ENCODE data around the gene FRMD8. TPM values are rescaled to one million over a fixed set of nuclear protein-coding genes. Genes with fewer than 3 reads are reported as not detected.
A peak's percentile ranks its signal among the peaks of the same experiment; 100 is the strongest.
"Not testable (repeated sequence)": the region's sequence is repeated elsewhere in the genome, so short reads cannot be mapped to it uniquely, and the experiment has no call there.

The FRMD8 gene
- total RNA-seq, 2 donors from 2014 or later = 38.1 to 42.2 TPM

DNA sequence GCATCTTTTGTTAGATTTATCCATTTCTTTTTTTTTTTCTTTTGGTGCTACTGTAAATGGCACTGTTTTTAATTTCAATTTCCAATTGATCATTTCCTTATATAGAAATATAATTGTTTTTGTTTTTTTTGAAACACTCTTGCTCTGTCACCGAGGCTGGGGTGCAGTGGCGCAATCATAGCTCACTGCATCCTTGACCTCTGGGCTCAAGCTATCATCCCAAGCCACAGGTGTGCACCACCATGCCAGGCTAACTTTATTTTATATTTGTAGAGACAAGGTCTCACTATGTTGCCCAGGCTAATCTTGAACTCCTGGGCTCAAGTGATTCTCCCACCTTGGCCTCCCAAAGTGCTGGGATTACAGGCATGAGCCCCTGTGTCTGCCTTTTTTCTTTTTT lies 16.4 kb downstream of the FRMD8 start:
- ATAC-seq (no peak), DNase-seq (no peak)
- intact Hi-C loops (cut with DNase I, micrococcal nuclease) = no loop called here

- DNase-seq = no peak
- intact Hi-C loops (cut with DNase I, micrococcal nuclease) = no loop called here
- ATAC-seq = no peak
These were observed 17.2 kb downstream of the FRMD8 start for GRCh38 chr11:65403607-65404121.

- ATAC-seq = no peak
These were observed 17.8 kb downstream of the FRMD8 start for GRCh38 chr11:65404210-65404609.

DNA sequence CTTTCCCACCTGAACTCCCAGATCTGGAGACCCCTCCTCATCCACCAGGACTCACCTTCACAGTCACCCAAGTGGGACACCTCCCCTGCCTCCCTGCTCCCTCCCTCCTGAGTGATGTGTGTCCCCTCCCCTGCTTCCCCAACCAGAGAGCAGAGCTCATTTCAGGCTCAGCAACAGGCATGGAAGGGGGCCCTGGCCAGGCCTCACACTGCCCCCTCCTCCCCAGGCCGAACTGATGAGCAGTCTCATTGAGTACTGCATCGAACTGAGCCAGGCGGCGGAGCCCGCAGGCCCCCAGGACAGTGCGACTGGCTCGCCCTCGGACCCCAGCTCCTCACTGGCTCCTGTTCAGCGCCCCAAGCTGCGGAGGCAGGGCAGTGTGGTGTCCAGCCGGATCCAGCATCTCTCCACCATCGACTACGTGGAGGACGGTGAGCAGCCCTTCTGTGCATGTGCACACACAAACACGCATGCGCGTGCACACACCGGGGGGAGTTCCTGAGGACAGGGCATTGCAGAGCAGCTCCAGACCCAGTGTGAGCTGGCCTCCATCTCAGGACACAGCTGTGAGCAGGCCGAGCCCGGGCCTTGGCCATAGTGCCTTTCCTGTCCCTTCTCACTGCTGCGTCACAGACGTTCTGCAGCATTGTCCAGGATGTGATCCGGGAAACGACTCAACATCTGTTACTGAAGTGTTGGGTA lies 18.4 kb downstream of the FRMD8 start:
- ATAC-seq = no peak
- intact Hi-C loops (cut with DNase I, micrococcal nuclease) = no loop called here
- DNase-seq = no peak

More at GRCh38 chr11:65404210-65404609, 17.8 kb downstream of the FRMD8 start:
- DNase-seq = no peak
- intact Hi-C loops (cut with DNase I, micrococcal nuclease) = no loop called here

- peak in 1 of 2 donors; percentile 20 for DNase-seq
- no peak for ATAC-seq
- intact Hi-C loops (cut with DNase I, micrococcal nuclease) = no loop called here
These were observed 24.7 kb downstream of the FRMD8 start for GRCh38 chr11:65410936-65411680.

DNA sequence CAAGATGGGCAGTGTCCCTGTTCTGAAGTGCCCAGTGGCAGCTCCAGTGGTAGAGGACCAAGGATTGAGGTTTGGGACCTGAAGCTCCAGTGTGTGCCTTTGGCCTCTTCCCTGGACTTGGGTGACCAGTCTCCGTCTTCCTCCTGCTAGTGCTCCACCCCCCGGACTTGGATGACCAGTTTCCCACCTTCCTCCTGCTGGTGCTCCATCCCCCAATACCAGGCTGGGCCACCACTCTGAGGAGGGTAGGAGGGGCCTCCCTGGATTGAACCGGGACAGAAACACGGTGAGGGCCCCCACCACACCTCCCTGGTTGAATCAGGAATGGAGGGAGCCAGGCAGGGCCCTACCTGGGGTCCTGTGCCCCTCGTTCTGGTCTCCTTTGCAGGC lies 25.2 kb downstream of the FRMD8 start:
- ATAC-seq (no peak), DNase-seq (peak in 1 of 2 donors; percentile 22)
- intact Hi-C loops (cut with DNase I, micrococcal nuclease) = no loop called here

- intact Hi-C loops (cut with DNase I, micrococcal nuclease) = no loop called here
- no peak for ATAC-seq
- DNase-seq = no peak
These were observed 26.0 kb downstream of the FRMD8 start for GRCh38 chr11:65412271-65413076.

DNA sequence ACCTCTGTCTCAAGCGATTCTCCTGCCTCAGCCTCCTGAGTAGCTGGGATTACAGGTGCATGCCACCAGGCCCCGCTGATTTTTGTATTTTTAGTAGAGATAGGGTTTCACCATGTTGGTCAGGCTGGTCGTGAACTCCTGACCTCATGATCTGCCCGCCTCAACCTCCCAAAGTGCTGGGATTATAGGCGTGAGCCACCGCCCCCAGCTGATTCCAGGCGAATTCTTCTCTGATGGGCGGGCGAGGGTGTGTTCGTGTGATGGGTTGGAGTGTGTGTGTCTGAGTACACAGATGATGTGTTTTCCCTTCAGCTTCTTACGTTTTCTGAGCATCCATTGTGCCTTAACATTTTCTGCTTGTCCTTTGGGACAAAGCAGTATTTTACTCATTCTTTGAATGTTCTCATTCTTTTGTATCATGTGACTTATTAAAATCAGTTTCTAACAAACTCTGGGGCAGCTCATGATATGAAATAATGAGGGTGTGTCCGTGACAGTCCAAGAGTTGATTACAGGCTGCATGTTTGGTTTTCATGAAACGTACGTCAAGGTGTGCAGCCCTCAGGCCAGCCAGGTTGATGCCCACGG lies 26.7 kb downstream of the FRMD8 start:
- DNase-seq; intact Hi-C loops (cut with DNase I, micrococcal nuclease); ATAC-seq: not testable (repeated sequence)

- DNase-seq (peak in 1 of 2 donors; percentile 23), ATAC-seq (no peak)
- intact Hi-C loops (cut with DNase I, micrococcal nuclease) = loop anchor here (5.0 kb wide), 2 partner anchors 33 to 97 kb away; partner anchors contain the start of gene SLC25A45 (in 1 of the 2)
These were observed 28.5 kb downstream of the FRMD8 start for GRCh38 chr11:65414776-65415498.

DNA sequence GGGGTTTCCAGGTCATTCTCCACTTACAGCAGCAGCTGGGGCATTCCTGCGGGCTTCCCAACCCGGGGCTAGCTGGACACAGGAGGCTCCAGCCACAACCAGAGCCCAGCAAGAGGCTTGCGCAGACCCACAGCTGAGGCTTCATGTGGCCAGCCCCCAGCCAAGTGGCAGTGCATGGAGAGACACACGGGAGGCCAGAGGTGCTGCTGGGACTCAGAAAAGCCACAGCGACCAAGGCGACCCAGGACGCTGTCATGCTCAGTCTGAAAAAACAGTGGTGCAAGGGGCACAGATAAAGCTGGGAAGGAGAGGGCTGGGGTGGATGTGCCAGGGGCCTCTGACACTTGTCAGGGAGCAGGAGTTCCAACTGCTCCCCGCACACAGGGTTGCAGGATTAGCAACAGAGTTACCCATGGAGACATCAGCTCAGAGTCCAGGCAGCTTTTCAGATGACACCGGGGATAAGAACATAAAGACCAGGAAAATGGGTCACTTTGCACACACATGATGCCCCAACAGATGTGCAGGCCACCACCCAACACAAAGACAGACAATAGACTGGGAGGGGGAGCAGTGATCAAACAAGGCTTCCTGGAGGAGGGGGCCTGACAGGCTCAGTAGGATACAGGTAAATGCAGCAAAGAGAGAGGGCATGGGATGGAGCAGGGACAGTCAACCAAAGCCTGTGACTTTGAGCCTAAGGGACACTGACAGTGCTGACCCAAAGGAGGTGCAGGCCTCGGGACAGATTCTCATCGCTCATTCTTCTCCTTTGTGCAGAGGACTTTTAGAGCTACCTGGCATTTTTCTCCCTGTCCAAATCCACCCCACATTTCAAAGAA lies 29.3 kb downstream of the FRMD8 start:
- ATAC-seq = no peak
- intact Hi-C loops (cut with DNase I, micrococcal nuclease) = loop anchor here (5.0 kb wide), 2 partner anchors 33 to 97 kb away; partner anchors contain the start of gene SLC25A45 (in 1 of the 2)
- DNase-seq = peak in 1 of 2 donors; percentile 25

DNA sequence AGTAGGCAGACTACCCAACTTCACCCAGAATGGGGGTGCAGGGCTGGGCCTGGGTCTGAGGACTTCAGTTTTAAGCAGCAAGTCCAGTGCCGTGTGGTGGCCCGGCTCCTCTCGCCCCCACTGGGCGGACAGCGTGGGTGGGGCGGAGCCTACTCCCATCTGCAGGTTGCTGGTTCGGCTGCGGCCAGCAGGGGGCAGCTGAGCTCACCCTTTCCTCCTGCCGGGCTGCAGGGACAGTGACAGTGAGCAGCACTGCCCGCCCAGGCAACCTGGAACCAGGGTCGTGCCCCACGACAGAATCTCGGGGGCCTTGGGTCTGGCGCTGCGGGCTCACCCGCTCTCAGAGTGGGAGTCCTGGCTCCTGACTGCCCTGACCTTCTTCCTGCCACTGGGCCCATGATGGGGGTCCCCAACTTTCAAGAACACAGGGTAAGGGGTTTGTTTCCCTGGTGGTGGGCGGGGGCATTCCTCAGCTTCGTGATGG lies 29.9 kb downstream of the FRMD8 start:
- intact Hi-C loops (cut with DNase I, micrococcal nuclease) = loop anchor here (5.0 kb wide), 2 partner anchors 34 to 96 kb away; partner anchors contain the start of gene SLC25A45 (in 1 of the 2)
- ATAC-seq (peak; percentile 46), DNase-seq (peak; percentile 91 to 95)

- peak; percentile 60 to 61 for DNase-seq
- ATAC-seq = no peak
These were observed 30.6 kb downstream of the FRMD8 start for GRCh38 chr11:65416841-65417701.

GRCh38 chr11:65417702-65418430 lies 31.4 kb downstream of the FRMD8 start:
- ATAC-seq (no peak), DNase-seq (peak; percentile 52 to 67)
- intact Hi-C loops (cut with DNase I, micrococcal nuclease) = loop anchor here (5.0 kb wide), 2 partner anchors 36 to 94 kb away; partner anchors contain the start of gene SLC25A45 (in 1 of the 2)

More at GRCh38 chr11:65416841-65417701, 30.6 kb downstream of the FRMD8 start:
- intact Hi-C loops (cut with DNase I, micrococcal nuclease) = loop anchor here (5.0 kb wide), 2 partner anchors 35 to 95 kb away; partner anchors contain the start of gene SLC25A45 (in 1 of the 2)

GRCh38 chr11:65418431-65418680 lies 31.9 kb downstream of the FRMD8 start:
- intact Hi-C loops (cut with DNase I, micrococcal nuclease) = loop anchor here (5.0 kb wide), 2 partner anchors 36 to 94 kb away; partner anchors contain the start of gene SLC25A45 (in 1 of the 2)
- ATAC-seq = no peak
- no peak for DNase-seq
